WTC11 (cell line): ENCODE measurements around the gene GZMM.

Experiments used
- CBFB ChIP-seq: sonication (generic); formaldehyde crosslinking; IDR thresholded peaks from 2 replicates; pipeline ENCODE4 v1.8.1; 2022; ENCODE audit warnings: mild to moderate bottlenecking, low read depth, missing genetic modification reagents
- ESRRA ChIP-seq: sonication (generic); formaldehyde crosslinking; IDR thresholded peaks from 2 replicates; pipeline ENCODE4 v1.8.1; 2022; ENCODE audit warnings: mild to moderate bottlenecking, missing genetic modification reagents, borderline replicate concordance
- MAX ChIP-seq: sonication (generic); formaldehyde crosslinking; IDR thresholded peaks from 2 replicates; pipeline ENCODE4 v1.8.0; 2022; ENCODE audit warnings: mild to moderate bottlenecking, missing genetic modification reagents

- TF ChIP-seq ESRRA (CRISPR knock-in tag) (no peak), MAX (no peak), CBFB (no peak)
Measured at GRCh38 chr19:558770-559439, 15.1 kb downstream of the GZMM start.
